ENCODE data around the gene TSHZ2. TPM values are rescaled to one million over a fixed set of nuclear protein-coding genes. Genes with fewer than 3 reads are reported as not detected.

The TSHZ2 gene
- total RNA-seq, 1 donor from 2014 or later, result 1.2 TPM

DNA sequence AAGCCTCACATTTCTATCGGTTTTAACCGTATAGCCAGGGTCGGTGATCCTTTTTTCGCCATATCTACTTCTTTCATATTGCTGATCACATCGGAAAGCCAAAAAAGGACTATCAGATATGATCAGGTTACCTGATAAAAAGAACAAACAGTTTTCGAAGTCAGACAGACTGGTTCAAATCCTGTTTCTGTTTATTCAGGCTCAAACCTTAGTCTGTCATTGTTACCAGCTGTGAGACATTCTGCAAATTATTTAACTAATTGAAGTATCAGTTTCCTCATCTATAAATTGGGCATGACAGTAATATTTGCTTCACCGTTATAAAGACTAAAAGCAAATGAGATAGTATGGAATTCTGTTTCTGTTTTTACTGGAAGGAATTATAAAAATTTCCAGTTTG, 111.3 kb downstream of the TSHZ2 start:
- Histone ChIP-seq H3K4me2 (ENCODE audit: low read length) (no peak overlapping the region), H2AFZ (ENCODE audit: low read depth, low read length) (no peak overlapping the region), H3K9ac (ENCODE audit: low read length) (no peak overlapping the region), H3K27ac (ENCODE audit: low read depth, low read length) (no peak overlapping the region), H3K27me3 (ENCODE audit: insufficient read depth, low read length) (no peaks in the 10 kb centered on the region), H3K4me3 (ENCODE audit: insufficient read depth, low read depth, low read length) (no peak overlapping the region), H3K79me2 (ENCODE audit: insufficient read depth, low read length) (no peaks in the 10 kb centered on the region), H3K4me1 (ENCODE audit: insufficient read depth, low read length) (peaks cover 5% of the 10 kb centered on the region), H3K9me3 (ENCODE audit: insufficient read depth, low read depth, low read length) (no peaks in the 10 kb centered on the region), H4K20me1 (ENCODE audit: insufficient read depth, low read length) (no peaks in the 10 kb centered on the region), H3K36me3 (ENCODE audit: insufficient read depth, low read length) (no peaks in the 10 kb centered on the region)
- TF ChIP-seq, protein P1, sequence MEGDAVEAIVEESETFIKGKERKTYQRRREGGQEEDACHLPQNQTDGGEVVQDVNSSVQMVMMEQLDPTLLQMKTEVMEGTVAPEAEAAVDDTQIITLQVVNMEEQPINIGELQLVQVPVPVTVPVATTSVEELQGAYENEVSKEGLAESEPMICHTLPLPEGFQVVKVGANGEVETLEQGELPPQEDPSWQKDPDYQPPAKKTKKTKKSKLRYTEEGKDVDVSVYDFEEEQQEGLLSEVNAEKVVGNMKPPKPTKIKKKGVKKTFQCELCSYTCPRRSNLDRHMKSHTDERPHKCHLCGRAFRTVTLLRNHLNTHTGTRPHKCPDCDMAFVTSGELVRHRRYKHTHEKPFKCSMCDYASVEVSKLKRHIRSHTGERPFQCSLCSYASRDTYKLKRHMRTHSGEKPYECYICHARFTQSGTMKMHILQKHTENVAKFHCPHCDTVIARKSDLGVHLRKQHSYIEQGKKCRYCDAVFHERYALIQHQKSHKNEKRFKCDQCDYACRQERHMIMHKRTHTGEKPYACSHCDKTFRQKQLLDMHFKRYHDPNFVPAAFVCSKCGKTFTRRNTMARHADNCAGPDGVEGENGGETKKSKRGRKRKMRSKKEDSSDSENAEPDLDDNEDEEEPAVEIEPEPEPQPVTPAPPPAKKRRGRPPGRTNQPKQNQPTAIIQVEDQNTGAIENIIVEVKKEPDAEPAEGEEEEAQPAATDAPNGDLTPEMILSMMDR (IDR thresholded peaks at IDR 0.05; ENCODE audit: insufficient read depth, low read depth, low read length), result no peak
- TF ChIP-seq EZH2 (IDR thresholded peaks at IDR 0.05; ENCODE audit: insufficient read depth, low read length), result no peak
- FAIRE-seq (no peak), DNase-seq (ENCODE audit: low read depth) (no peak)
- Mint-ChIP-seq H3K9me3 (ENCODE audit: unreplicated experiment) (no peaks in the 10 kb centered on the region), H3K4me1 (ENCODE audit: low read depth, unreplicated experiment) (peaks cover 5% of the 10 kb centered on the region), H3K27ac (ENCODE audit: unreplicated experiment) (no peak overlapping the region), H3K4me3 (ENCODE audit: unreplicated experiment) (no peak overlapping the region), H3K36me3 (ENCODE audit: low read depth, unreplicated experiment) (no peaks in the 10 kb centered on the region), H3K27me3 (ENCODE audit: low read depth, unreplicated experiment) (peaks cover 4% of the 10 kb centered on the region)

- no peaks in the 10 kb centered on the region for H4K20me1 ChIP-seq (ENCODE audit: insufficient read depth, low read length)
- FAIRE-seq, result no peak
- Mint-ChIP-seq H3K9me3 (ENCODE audit: unreplicated experiment) (no peaks in the 10 kb centered on the region), H3K27me3 (ENCODE audit: low read depth, unreplicated experiment) (peaks cover 6% of the 10 kb centered on the region), H3K4me1 (ENCODE audit: low read depth, unreplicated experiment) (peaks cover 5% of the 10 kb centered on the region), H3K27ac (ENCODE audit: unreplicated experiment) (no peak overlapping the region), H3K4me3 (ENCODE audit: unreplicated experiment) (no peak overlapping the region), H3K36me3 (ENCODE audit: low read depth, unreplicated experiment) (no peaks in the 10 kb centered on the region)
- no peak overlapping the region for H3K9ac ChIP-seq (ENCODE audit: low read length)
- no peak overlapping the region for H3K4me3 ChIP-seq (ENCODE audit: insufficient read depth, low read depth, low read length)
- no peak overlapping the region for H3K27ac ChIP-seq (ENCODE audit: low read depth, low read length)
- H2AFZ ChIP-seq (ENCODE audit: low read depth, low read length), result no peak overlapping the region
- H3K4me1 ChIP-seq (ENCODE audit: insufficient read depth, low read length), result peaks cover 5% of the 10 kb centered on the region
- no peaks in the 10 kb centered on the region for H3K9me3 ChIP-seq (ENCODE audit: insufficient read depth, low read depth, low read length)
- H3K27me3 ChIP-seq (ENCODE audit: insufficient read depth, low read length), result no peaks in the 10 kb centered on the region
- no peaks in the 10 kb centered on the region for H3K36me3 ChIP-seq (ENCODE audit: insufficient read depth, low read length)
- H3K79me2 ChIP-seq (ENCODE audit: insufficient read depth, low read length), result no peaks in the 10 kb centered on the region
- H3K4me2 ChIP-seq (ENCODE audit: low read length), result no peak overlapping the region
- DNase-seq (ENCODE audit: low read depth), result no peak
- TF ChIP-seq, protein P1 (IDR thresholded peaks at IDR 0.05; ENCODE audit: insufficient read depth, low read depth, low read length), result no peak
- no peak for TF ChIP-seq EZH2 (IDR thresholded peaks at IDR 0.05; ENCODE audit: insufficient read depth, low read length)
These were observed 112.3 kb downstream of the TSHZ2 start for GRCh38 chr20:53084408-53084997.

- no peak overlapping the region for H3K4me3 ChIP-seq (ENCODE audit: insufficient read depth, low read depth, low read length)
- H3K27me3 ChIP-seq (ENCODE audit: insufficient read depth, low read length), result no peaks in the 10 kb centered on the region
- H2AFZ ChIP-seq (ENCODE audit: low read depth, low read length), result no peak overlapping the region
- H3K36me3 Mint-ChIP-seq (ENCODE audit: low read depth, unreplicated experiment), result no peaks in the 10 kb centered on the region
- TF ChIP-seq EZH2 (IDR thresholded peaks at IDR 0.05; ENCODE audit: insufficient read depth, low read length), result no peak
- TF ChIP-seq, protein P1 (IDR thresholded peaks at IDR 0.05; ENCODE audit: insufficient read depth, low read depth, low read length), result no peak
- H3K27me3 Mint-ChIP-seq (ENCODE audit: low read depth, unreplicated experiment), result peaks cover 7% of the 10 kb centered on the region
- H3K27ac Mint-ChIP-seq (ENCODE audit: unreplicated experiment), result no peak overlapping the region
- no peaks in the 10 kb centered on the region for H3K9me3 ChIP-seq (ENCODE audit: insufficient read depth, low read depth, low read length)
- peaks cover 5% of the 10 kb centered on the region for H3K4me1 ChIP-seq (ENCODE audit: insufficient read depth, low read length)
- H3K4me2 ChIP-seq (ENCODE audit: low read length), result no peak overlapping the region
- H3K9ac ChIP-seq (ENCODE audit: low read length), result no peak overlapping the region
- no peak overlapping the region for H3K4me3 Mint-ChIP-seq (ENCODE audit: unreplicated experiment)
- H3K4me1 Mint-ChIP-seq (ENCODE audit: low read depth, unreplicated experiment), result peaks cover 5% of the 10 kb centered on the region
- no peaks in the 10 kb centered on the region for H3K36me3 ChIP-seq (ENCODE audit: insufficient read depth, low read length)
- no peaks in the 10 kb centered on the region for H4K20me1 ChIP-seq (ENCODE audit: insufficient read depth, low read length)
- no peaks in the 10 kb centered on the region for H3K9me3 Mint-ChIP-seq (ENCODE audit: unreplicated experiment)
- FAIRE-seq (no peak), DNase-seq (ENCODE audit: low read depth) (no peak)
- no peak overlapping the region for H3K27ac ChIP-seq (ENCODE audit: low read depth, low read length)
- H3K79me2 ChIP-seq (ENCODE audit: insufficient read depth, low read length), result no peaks in the 10 kb centered on the region
These were observed 113.6 kb downstream of the TSHZ2 start for GRCh38 chr20:53085720-53086119.

Data from astrocyte (in vitro differentiated cells and primary cell).